NCI-H128 (cell line): Measurements from ENCODE around the gene SNX7.

Source experiments
- DNase-seq: peaks from one replicate; lab custom pipeline; 2025; ENCODE audit not compliant: unreplicated experiment; lab: John Stamatoyannopoulos, UW

SNX7 gene

DNA sequence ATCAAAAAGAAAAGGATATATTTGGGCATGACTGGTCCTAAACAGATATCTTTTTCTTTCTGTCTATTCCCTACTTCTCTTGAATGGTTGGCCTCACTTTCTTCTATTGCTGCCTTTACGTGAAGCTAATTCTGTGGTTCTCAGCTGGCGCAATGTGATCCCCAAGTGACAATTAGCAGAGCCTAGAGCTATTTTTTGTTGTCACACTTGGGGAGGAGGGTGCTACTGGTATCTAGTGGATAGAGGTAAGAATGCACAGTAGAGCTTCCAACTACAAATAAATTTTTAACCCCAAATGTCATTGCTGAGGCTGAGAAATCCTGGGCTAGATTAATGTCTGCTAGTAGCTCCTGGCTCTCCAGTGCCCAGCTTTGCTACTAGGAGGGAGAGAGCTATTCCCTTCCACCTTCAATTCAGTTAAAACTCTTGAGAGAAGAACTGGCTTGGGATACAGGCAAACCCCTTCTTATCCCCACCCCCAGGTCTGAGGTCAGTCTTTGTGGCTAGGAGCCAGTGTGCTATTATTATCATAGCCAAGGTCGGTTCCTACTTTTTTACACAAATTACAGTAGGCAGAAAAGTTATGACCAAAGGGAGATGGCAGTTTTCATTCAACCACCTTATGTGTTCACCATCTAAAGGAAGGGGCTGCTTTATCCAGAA, 102.1 kb downstream of the SNX7 start:
- no peak for DNase-seq

DNA sequence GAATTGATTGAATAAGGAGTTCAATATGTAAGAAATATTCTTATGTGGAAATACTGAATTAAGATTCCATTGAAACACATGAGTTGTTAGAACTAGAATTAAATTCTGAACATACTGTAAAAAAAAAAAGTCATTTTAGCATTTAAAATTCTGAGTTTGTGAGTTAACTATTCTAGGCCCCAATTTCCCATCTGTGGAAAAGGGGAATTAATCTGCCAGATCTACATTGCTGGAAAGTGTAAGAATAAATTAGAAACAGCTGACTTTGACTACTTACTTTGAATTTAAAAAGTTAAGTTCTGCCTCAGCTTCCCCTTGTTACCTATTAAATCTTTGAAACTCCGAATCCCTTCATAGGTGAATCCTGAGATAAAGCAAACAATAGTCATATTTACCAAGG, 103.0 kb downstream of the SNX7 start:
- no peak for DNase-seq

DNA sequence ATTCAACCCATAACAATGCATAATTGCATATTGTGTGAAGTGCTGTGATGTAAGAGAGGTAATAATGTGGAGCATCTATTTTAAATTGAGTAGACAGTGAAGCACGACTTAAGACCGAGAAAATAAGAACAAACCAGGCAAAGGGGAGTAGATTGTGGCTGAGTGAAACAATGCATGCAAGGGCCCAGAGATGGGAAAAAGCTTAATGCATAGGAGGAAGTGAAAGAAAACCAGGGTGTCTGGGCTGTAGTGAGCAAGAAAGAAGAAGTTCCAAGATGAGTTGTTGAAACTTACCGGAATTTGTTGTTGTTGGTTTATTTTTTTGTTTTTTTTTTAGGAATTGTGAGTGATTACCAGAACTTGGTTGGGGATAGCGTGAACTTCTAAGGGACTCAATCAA, 104.7 kb downstream of the SNX7 start:
- DNase-seq: no peak

DNA sequence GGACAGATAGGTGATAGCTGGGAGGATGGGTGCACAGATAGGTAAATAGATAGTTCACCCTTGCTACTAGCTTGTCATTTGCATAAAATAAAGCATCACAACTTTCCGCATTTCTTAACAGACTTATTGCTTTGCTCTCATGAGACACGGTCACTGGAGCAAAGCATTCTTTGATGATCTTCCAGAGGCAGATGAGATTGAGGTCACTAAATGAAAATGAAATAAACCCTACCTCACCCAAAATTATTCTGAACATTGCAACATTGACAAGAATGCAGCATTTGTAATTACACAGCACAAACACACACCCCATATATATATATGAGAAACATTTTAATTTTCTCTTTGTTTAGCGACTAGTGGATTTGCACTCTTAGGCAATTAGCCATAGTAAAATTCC, 107.6 kb downstream of the SNX7 start:
- DNase-seq: no peak

DNA sequence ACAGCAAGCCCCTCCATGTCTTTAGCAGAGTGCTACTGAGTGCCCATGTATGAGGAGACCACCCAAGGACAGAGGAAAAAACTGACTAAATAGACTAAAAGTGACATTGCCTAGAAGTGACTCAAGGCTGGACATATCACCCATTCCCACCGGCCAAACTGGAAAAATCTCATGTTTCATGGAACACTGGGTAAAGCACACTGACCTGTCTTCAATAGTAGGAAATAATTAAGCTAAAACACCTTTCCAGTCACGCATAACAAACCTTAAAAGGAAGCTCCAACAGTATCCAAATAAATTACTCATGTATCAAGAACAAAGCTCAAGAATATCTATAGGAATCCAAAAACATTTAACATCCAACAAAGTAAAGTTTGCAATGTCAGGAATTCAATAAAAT, 120.4 kb downstream of the SNX7 start:
- no peak for DNase-seq

DNA sequence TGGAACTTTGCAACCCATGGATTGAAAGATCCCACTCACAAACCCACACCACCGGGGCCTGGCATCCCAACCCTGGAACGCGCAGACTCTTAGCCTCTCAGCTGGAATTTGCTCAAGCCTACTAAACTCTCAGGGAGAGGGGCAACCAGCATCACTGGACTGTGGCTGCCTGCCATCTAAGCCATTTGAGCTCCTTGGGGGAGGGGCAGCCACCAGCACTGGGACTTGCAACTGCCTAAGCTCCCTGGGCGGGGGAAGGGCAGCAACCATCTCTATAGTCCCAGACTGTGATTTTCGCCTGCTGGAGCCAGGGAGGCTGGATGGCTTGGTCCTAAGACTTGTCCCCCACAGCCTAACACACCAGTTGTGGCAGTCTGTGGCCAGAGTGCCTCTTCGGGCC, 122.3 kb downstream of the SNX7 start:
- DNase-seq: no peak

DNA sequence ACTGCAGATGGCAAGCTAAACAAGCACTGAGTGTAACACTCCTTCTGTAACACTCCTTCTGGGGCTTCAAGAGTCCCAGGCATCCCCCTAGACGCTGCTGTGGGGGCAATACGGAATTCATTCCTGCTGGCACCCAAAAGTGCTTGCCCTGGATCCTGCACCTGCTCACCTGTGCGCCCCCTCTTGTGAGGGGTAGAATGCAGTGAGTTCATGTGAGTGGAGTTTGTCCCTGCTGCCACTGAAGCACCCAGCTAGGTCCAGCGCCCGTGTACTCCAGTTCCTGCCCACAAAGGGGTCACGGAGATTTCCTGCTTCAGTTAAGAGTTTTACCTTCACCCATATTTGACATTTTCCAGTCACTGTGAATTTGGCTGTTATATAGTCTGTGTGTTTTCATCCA, 130.0 kb downstream of the SNX7 start:
- no peak for DNase-seq

DNA sequence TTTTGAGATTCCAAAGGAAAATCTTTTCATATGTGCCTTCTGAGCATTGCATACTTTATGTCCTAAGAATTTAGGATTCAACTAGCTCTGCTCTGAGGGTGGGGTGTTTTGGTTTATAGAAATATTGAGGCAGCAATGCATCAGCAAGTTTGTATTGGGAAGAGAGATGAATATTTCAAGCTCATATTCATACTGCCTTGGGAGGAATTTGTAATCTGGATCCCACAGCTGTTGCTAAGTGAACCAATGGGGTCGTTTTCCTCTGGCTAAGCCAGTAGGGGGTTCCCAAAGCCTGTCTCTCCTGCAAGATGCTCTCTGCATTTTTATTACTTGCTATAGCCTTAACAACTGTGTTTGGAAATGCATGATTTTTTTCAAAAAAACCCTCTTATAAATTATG, 130.6 kb downstream of the SNX7 start:
- no peak for DNase-seq

DNA sequence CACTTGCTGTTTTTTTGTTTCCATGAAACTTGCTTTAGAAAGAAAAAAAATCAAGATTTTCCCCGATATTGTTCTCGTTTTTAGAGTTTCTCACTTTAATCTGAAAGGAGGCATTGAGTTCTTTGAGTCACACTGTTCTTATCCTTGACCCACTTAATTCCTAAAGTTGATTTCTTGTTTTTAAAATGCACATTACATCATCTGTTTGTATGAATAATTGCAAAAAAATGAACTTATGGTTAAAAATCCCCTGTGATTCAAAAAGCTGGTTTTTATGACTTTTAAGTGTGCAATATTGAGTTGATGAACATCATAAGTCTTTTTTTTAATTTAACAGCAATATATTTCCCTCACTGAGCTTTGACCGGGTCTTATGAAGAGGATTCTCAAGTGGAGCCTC, 131.6 kb downstream of the SNX7 start:
- DNase-seq: no peak

DNA sequence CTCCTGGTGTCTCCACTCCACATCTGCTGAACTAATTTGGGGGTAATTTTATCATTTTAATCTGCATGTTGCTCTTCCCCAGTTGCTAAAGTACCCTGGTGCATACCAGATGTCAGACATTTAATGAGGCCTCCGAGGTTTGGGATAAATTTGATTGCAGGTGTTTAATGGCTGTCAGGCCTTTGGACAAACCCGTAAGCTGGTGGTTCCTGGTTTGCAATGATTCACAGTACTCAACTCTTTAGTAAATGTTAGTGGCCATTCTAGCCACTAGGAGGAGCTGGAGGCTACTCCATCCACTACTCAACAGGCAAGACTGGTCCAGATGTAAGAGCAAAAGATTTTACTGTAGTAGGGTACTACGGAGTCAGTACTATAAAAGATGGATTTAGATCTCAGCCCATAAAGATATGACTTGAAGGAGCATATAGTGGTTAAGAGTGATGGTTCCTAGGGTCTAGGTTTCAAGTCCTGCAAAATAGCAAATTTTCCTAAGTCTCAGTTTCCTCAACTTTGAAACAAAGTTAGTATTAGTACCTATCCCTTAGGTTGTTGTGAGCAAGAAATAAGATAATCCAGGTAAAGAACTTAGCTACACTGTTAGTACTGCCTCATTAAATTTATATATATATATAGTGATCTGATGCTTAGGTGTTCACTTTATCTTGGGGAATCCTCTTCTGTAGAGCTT, 132.8 kb downstream of the SNX7 start:
- no peak for DNase-seq

DNA sequence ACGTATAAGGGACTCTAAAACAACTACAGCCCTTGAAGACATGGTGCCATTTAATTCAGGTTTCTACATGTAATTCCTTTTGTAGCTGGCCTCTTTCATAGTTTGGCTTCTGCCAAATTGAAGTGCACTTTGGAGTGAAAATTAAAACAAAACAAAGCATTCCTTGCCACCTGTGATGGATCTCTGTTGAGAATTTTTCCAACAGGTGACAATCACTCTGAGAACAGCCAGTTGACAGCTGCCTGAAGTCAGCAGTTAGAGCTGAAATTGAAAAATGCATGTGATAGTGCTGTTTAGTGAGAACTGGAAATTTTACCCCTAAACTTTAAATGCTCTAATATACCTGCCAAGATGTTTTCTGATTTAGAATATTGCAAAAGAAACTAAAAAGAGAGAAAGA, 134.5 kb downstream of the SNX7 start:
- DNase-seq: no peak

DNA sequence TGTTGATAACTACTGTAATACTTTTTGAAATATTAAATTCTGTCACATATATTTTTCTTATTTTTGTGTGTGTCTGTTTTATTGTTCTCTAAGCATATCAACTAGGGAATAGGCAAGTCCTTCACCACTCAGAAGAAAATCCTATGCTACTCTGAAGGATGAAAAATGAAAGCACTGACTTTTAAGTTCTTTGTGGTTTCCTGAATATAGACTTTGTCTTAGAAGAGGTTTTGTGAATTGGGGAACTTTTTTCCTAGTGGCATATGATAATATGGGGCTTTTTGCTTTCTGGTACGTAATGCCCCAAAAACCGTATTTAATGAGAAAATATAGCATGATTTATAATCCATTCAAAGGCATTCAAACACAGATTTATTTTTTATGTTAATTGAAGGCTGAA, 136.0 kb downstream of the SNX7 start:
- DNase-seq: no peak
